Thoracic aorta (tissue), 2 donors: ENCODE measurements around the gene CREB3L4. TPM values are rescaled to one million over a fixed set of nuclear protein-coding genes. Genes with fewer than 3 reads are reported as not detected.

Experiments
- ATAC-seq: fragments of 150-250 bp; one replicate; pipeline ENCODE4 v1.8.0; 2017; ENCODE audit warnings: low read depth; ENCODE audit not compliant: insufficient number of reproducible peaks, low FRiP score
- DNase-seq: peaks from one replicate; pipeline ENCODE4 v3.0.0-alpha.2; 2020; ENCODE audit warnings: low spot score
- H3K27ac ChIP-seq, 2 donors: fragments of 200-600 bp; sonication (generic); 1 replicate in 1 of 2; 2 replicates in 1 of 2; pipeline ENCODE4 v1.5.1; 2016; ENCODE audit warnings: mild to moderate bottlenecking in 2 of 2, moderate library complexity in 2 of 2
- H3K27me3 ChIP-seq: fragments of 200-600 bp; sonication (generic); replicated peaks from 2 replicates; pipeline ENCODE4 v1.6.0; 2016; ENCODE audit warnings: mild to moderate bottlenecking; ENCODE audit not compliant: insufficient read depth
- H3K36me3 ChIP-seq: fragments of 200-600 bp; sonication (generic); one replicate; pipeline ENCODE4 v1.5.1; 2016
- H3K4me1 ChIP-seq, 2 donors: fragments of 200-600 bp; sonication (generic); 1 replicate in 1 of 2; 2 replicates in 1 of 2; pipeline versions ENCODE4 v1.5.1 to v1.6.0; 2016; ENCODE audit warnings: low read depth in 2 of 2, mild to moderate bottlenecking in 1 of 2; ENCODE audit not compliant: control insufficient read depth in 1 of 2
- H3K4me3 ChIP-seq: fragments of 200-600 bp; sonication (generic); 2 replicates; pipeline ENCODE4 v1.5.1; 2016; ENCODE audit warnings: mild to moderate bottlenecking
- H3K9me3 ChIP-seq: fragments of 200-600 bp; sonication (generic); 2 replicates; pipeline ENCODE4 v1.5.1; 2016
- CTCF ChIP-seq: fragments of 200-600 bp; sonication (generic); IDR thresholded peaks from one replicate; pipeline ENCODE4 v1.5.1; 2019; ENCODE audit warnings: antibody characterized with exemption
- total RNA-seq, 2 donors: library from RNA; depleted of rRNA; stranded (reverse); fragments of >200 nt; gene quantifications; one replicate each; pipeline versions ENCODE4 v1.1.0 to v1.2.3, GENCODE V29; 2016

The CREB3L4 gene
- total RNA-seq, 2 donors from 2014 or later, result 3.2 to 11.1 TPM

DNA sequence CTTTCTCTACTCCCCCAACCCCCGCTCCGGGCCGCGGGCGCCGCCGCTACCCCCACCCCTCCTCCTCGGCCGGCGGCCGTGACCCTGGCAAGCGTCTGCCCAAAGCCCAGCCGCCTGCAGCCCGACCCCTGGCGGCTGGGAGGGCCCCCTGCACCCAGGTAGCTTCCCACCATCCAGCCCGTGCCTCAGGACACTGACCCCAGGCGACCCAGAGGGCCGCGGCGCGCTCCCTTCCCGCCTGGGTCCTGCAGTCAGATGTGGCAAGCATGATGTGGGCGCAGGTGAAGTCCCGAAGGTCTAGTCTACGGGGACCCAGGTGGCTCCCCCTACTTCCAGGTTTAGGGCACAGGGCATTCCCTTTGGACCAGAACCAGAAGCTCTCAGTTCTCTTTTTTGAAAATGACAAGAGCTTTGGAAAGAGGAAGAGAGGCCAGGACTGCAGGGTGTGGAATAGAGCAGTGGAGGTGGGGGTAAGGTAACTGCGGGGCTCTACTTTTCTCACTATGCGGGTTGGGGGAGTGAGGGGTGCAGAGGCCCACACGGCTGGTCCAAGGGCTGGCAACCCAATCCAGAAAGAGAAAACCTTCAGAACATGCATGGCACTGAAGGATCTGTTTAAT, 21.0 kb upstream of the CREB3L4 start, which contains the start of gene DENND4B:
TSS of gene DENND4B (minus strand) at position 97 of the 620 bp plus-strand sequence. CDS start 2,344 bp downstream, outside the sequence.
- no peaks in the 10 kb centered on the region for H3K9me3 ChIP-seq
- peak; percentile 99 for TF ChIP-seq CTCF
- H3K36me3 ChIP-seq, result peaks cover 53% of the 10 kb centered on the region
- H3K27me3 ChIP-seq, result no peaks in the 10 kb centered on the region
- peaks cover 14 to 24% of the 10 kb centered on the region in 2 donors for H3K4me1 ChIP-seq
- H3K4me3 ChIP-seq, result peak within 1 kb of the TSS; percentile 94
- DNase-seq, result peak; percentile 40
- peak within 1 kb of the TSS; percentile 93 to 95 for H3K27ac ChIP-seq
- peak; percentile 60 for ATAC-seq

- no peak for DNase-seq
- no peak for TF ChIP-seq CTCF
- H3K4me3 ChIP-seq, result no peak overlapping the region
- H3K27me3 ChIP-seq, result no peaks in the 10 kb centered on the region
- no peak for ATAC-seq
- no peak overlapping the region for H3K27ac ChIP-seq
- H3K9me3 ChIP-seq, result no peaks in the 10 kb centered on the region
- H3K36me3 ChIP-seq, result peaks cover 65% of the 10 kb centered on the region
- peaks cover 9 to 14% of the 10 kb centered on the region in 2 donors for H3K4me1 ChIP-seq
Observed at GRCh38 chr1:153951183-153951582, 16.5 kb upstream of the CREB3L4 start.

DNA sequence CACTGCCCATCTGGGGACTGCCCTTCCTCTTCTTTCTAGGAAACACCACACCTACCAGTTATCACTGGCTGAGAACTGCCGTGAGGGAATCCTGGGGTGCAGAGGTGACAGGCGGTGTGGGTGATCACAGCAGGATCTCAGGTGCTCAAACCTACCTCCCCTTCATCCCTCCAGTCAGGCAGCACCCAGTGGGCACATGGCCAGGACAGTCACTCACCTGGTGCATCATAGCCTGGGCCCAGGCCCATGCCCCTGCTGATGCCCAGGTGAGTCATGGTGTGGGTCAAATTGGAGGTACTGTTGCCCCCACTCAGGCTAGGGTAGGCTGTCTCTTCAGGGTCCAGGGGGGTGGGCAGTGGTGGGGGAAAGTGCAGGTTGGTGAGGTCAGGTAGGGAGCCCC, 15.9 kb upstream of the CREB3L4 start:
- ATAC-seq (no peak), DNase-seq (no peak)
- Histone ChIP-seq H3K9me3 (no peaks in the 10 kb centered on the region), H3K27me3 (no peaks in the 10 kb centered on the region), H3K27ac (no peak overlapping the region), H3K36me3 (peaks cover 65% of the 10 kb centered on the region), H3K4me1 (peaks cover 14 to 18% of the 10 kb centered on the region in 2 donors), H3K4me3 (no peak overlapping the region)
- TF ChIP-seq CTCF, result no peak

DNA sequence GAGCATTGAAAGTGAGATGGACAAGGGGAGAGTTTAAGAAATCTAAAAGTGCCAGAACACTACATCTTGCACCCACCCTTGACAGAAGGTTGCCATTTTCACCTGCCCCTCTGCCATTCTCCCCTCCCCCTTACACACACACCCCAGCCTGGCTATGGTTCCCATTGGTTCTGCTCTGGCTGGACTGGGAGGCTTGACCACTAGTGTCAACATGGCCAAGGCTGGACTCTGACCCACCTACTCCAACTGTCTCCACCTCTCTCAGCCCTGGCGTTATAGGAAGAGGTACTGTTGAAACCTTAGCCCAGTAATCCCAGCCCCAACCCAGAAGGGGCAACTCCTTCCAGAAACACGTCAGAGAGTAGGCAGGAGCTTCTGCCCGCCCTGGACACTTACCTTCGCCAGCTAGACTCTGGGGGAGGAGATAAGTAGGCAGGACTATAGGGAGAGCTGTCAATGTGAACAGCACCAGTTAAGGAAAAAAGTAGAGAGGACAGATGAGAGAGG, 13.8 kb upstream of the CREB3L4 start:
- Histone ChIP-seq H3K27me3 (no peaks in the 10 kb centered on the region), H3K9me3 (no peaks in the 10 kb centered on the region), H3K4me3 (no peak overlapping the region), H3K4me1 (peaks cover 20 to 23% of the 10 kb centered on the region in 2 donors), H3K36me3 (peaks cover 52% of the 10 kb centered on the region), H3K27ac (no peak overlapping the region)
- DNase-seq, result no peak
- no peak for TF ChIP-seq CTCF
- no peak for ATAC-seq

DNA sequence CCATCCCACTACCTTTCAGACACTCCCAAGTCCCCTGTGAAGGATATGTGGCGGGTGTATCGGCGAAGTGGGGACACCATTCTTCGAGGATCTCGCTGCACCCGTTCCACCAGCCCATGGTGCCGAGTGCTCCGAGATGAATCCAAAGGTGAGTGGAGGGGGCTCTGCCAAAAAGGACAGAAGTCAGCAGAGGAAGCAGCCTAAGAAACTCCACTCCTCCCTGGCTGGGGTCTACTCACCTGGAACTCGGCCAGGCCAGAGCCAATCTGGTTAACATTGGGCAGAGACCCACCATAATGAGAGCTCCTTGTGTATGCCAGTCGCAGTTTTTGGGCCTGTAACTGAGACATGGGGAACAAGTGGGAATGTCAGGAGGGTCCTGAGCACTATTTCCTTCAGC, 12.9 kb upstream of the CREB3L4 start:
- Histone ChIP-seq H3K4me3 (no peak overlapping the region), H3K9me3 (no peaks in the 10 kb centered on the region), H3K27ac (no peak overlapping the region), H3K27me3 (no peaks in the 10 kb centered on the region), H3K4me1 (peaks cover 25 to 32% of the 10 kb centered on the region in 2 donors), H3K36me3 (peaks cover 46% of the 10 kb centered on the region)
- DNase-seq (no peak), ATAC-seq (no peak)
- no peak for TF ChIP-seq CTCF
